Endometrium (tissue), 2 donors: Measurements from ENCODE around the gene OR2T6.
"Not testable (repeated sequence)": the region's sequence is repeated elsewhere in the genome, so short reads cannot be mapped to it uniquely, and the experiment has no call there.

Source experiments
- FAIRE-seq: peaks from 2 replicates; lab custom pipeline; 2012; peaks lifted over from hg19 to GRCh38; lab: Jason Lieb, UNC
- donor health status: control.
- donor health status: control.

OR2T6 gene, protein sequence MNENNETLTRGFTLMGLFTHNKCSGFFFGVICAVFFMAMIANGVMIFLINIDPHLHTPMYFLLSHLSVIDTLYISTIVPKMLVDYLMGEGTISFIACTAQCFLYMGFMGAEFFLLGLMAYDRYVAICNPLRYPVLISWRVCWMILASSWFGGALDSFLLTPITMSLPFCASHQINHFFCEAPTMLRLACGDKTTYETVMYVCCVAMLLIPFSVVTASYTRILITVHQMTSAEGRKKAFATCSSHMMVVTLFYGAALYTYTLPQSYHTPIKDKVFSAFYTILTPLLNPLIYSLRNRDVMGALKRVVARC

DNA sequence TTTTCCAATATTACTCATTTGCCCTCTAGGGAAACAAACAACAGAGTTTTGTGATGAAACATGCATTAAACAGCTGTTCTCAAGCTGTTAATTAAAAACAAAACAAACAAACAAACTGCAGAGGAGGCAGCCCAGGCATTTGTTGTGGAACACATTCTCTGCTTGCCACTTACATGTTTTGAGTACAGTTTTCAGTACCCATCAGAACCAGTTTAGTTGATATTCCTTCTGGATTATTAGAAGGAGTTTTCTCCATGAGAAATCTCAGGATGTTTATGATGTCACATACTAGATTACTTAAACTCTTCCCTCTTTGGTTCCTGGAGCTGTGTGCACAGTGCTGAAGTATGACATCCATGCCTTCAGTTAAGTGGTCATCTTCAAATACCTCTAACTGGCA is at the start of gene OR2T6:
TSS of gene OR2T6 (plus strand) at position 301 of the 400 bp plus-strand sequence. CDS start 11,863 bp downstream, outside the sequence.
- no peak for FAIRE-seq

DNA sequence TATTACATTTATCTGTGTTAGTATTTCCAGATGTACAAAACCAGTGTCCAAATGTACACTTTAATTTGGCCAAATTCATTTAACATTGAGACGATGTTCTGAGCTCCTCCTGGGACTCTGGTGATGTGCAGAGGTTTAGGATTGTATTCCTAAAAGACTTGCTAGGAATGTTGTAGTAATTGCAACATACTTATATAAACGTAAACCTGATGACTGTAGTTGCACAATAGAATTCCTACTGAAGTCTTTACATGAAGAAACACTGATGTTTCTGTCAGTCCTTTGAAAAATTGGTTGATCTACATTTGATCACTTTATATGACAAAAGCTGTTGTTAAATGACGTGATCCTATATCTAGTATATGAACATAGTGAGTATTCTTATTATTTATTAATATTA is 32.1 kb upstream of the OR2T6 start:
- no peak for FAIRE-seq

DNA sequence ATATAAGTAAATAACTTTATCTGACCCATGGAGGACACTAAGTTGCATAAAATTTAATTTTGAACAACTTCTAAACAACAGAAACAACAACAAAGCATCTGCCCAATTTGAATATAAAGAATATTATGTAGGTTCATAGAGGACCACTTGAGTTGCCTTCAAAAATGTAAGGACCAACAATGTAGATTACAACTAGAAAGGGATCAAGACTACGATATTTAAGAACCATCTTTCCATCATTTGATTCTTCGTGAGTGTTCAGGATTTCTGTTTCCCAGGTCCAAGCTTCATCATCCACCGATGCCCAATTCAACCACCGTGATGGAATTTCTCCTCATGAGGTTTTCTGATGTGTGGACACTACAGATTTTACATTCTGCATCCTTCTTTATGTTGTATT is 27.1 kb upstream of the OR2T6 start, which contains the start of gene OR14C36:
TSS of gene OR14C36 (plus strand) at position 301 of the 400 bp plus-strand sequence. CDS start at position 301, 0 bp downstream.
- FAIRE-seq, result no peak

DNA sequence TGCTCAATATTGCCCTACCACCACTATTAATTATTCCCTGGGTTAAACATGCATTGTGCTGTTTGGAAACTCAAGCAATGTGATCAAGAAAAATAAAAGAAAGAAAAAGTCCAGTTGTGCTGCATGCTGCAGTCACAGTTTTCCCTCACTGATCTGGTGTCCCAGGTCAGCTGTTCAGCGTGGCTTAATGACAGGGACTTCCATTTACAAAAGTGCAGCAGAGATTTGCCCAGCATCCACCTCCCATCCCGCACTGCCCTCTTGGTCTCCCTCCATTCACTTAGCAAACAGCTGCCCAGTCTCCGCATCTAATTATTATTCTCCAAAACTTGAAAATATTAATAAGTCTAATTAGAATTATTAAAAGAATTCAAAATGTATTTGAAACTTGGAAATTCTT is 16.1 kb upstream of the OR2T6 start:
- FAIRE-seq, result no peak

DNA sequence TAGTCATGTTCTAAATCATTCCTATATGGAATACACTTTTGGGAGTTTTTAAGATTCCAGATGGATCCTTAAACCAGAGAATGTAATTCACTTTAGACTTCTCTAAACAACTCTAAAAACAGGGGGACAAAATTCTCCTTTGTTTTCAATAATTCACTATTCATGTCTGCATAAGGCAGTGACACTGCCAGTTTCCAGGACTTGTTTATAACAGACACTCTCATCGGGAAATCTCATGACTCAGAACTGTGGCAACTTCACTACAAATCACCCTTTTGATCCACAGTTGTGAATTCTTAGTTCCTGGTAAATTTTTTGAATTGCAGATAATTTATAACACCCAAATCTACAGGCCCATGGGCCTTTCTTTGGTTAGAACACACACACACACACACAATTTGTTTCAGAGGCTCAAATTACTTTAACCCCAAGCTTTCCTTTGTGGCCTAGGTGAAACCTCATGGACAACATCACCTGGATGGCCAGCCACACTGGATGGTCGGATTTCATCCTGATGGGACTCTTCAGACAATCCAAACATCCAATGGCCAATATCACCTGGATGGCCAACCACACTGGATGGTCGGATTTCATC is 14.3 kb upstream of the OR2T6 start, which contains the start of gene OR2T4:
TSS of gene OR2T4 (plus strand) at position 545 of the 595 bp plus-strand sequence. CDS start at position 545, 0 bp downstream.
- FAIRE-seq, result no peak

DNA sequence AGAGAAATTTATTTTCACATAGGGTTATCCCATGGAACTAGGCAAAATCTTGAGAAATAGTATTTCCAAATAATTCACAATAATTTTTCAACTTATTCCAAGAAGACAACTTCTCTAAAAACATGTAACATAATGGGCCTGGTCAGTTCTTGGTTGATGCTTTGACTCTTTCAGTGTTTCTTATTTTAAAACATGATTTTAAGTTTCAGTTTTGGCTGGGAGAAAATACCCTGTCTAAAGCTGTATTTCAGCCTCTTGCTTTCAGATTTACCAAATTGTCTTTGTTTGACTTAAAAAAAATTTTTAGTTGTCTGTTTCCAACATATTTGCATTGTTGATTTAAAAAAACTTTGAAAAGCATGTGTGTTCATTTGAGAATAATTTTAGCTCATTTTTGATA is 8.9 kb upstream of the OR2T6 start:
- FAIRE-seq, result no peak

DNA sequence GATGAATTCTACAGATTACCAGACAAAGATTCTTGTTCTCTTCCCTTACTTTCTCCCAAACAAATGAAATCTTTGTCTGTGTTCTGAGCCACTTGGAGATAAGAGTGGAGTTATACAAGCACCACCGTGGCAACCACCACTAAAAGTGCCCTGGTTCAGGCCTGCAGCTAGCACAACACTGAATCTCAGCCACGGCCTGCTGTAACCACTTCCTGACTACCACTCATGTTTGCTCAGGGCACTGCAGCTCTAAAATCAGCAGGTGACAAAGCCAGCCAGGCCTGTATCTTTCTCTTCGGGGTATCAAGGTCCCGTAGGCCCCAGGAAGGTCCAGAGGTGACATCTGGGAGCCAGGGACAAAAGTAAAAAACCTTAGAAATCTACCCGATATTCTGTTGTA is 3.2 kb upstream of the OR2T6 start:
- no peak for FAIRE-seq

DNA sequence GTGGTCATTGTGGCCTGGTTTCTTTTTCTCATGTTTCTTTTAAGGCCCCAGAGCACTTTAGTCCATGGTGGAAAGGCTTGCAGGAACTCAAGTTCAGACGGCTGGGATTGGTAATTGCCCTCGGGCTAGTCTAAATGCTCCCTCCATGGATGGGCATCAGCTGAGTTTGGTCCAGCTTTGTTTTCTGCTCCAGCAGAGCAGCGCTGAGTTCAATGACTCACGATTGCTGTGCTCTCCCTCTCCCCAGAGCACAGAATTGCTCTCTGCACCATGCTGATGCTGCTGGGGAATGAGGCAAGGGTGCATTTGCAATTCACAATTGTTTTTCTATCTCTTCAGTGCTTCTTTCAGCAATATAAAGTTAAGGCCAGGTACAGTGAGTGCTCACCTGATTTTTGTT is 1.8 kb upstream of the OR2T6 start:
- FAIRE-seq, result no peak

DNA sequence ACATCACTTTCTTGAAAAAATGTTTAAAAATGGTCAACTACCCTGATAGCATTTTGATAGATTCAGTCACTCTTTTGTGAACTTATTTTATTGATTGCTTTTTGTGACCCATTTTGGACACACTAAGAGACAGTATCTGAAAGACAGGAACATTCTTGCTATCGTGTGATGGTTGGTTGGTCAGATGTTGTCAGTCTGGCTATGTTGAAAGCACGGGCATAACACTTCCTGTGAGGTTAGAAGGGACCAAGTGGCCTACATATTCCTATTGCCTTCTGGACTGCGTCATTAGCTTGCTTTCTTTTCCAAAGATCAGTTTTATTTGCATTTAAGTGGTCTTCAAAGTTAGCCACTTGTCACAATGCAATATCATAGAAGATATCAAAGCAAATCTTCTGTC is 1.4 kb downstream of the OR2T6 start:
- FAIRE-seq, result no peak

DNA sequence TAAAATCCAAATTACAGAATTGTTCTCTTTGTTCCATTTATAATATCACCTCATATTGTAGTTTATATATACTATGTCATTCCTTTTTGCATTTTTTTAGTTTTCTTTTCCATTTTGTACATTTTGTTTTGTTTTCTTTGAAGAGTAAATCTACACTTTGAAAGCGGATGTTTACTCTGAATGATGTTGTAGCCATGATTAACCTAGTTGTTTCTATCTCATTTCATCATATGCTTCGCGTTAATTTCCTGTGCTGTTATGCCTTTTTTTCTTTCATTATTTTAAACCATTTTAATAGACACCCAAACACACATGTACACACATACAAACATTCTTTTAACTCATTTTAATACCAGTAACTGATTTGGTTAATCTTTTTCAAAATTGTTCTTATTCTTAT is 5.3 kb downstream of the OR2T6 start:
- no peak for FAIRE-seq

DNA sequence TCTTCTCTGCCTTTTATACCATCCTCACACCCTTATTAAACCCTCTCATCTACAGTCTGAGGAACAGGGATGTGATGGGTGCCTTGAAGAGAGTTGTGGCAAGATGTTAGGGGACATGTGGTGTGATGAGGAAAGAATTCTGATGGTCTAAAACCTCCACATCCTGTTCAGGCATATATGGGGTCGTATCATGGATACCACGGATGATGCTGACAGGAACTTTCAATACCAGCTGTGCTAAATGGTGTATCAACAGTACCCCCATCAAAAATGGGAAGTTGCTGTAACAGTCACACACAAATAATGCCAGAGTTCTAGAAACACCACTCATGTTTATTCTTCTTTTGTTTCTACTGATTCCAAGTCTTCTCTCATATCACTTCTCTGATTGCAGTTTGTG is 12.9 kb downstream of the OR2T6 start:
- FAIRE-seq, result no peak

DNA sequence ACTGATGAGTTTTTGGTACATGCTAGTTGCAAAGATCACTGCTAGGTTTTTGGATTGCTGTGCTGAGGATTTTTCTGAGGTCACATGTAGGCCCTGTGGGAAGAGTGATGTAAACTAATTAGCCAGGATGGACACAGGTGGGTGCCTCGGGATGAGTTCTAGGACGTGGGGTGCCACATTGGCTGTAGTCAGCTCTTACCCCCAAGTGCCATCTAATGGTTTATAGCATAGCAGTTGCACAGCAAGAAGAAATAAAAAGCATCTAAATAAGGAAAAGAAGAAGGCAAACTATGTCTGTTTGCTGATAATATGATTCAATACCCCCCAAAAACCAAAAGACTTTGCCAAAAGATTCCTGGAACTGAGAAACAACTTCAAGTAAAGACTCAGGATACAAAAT is 17.5 kb downstream of the OR2T6 start:
- no peak for FAIRE-seq

DNA sequence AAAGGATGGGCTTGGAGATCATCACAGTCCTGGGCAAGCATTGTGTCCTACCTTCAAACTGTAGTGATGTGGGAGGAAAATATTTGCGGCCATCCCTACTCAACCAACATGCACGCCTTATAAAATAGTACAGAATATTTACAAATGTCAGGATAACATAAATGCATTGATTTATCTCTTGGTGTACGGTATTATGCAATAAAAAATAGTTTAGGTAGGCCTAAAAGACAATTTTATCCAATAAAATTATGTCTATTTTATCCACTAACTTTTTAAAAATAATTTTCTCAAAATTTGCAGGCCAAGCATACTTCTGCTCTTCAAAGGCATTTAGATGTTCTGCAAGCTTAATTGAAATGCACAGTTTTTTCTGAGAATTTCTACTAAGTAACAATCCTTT is 27.2 kb downstream of the OR2T6 start, which contains the start of gene OR2T1:
TSS of gene OR2T1 (plus strand) at position 301 of the 400 bp plus-strand sequence. CDS start 3,100 bp downstream, outside the sequence.
- FAIRE-seq, result no peak

DNA sequence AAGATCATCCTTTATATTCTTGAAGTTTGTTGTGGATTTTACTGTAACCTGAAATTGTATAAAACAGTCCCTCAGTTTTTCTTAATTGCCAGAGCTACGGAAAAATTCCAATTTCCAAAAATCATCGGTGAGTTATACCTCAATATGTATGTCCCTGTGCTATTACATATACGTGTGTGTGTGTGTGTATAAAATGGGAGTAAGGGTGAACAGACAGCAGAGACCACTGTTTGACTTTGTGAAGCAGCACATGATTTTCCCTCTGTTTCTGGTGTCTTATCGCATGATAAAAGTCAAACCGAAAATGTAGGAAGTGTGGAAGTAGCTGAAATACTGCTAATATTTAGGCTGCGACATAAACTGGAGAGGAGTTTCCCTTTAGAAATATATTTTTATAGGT is 28.5 kb downstream of the OR2T6 start:
- no peak for FAIRE-seq

DNA sequence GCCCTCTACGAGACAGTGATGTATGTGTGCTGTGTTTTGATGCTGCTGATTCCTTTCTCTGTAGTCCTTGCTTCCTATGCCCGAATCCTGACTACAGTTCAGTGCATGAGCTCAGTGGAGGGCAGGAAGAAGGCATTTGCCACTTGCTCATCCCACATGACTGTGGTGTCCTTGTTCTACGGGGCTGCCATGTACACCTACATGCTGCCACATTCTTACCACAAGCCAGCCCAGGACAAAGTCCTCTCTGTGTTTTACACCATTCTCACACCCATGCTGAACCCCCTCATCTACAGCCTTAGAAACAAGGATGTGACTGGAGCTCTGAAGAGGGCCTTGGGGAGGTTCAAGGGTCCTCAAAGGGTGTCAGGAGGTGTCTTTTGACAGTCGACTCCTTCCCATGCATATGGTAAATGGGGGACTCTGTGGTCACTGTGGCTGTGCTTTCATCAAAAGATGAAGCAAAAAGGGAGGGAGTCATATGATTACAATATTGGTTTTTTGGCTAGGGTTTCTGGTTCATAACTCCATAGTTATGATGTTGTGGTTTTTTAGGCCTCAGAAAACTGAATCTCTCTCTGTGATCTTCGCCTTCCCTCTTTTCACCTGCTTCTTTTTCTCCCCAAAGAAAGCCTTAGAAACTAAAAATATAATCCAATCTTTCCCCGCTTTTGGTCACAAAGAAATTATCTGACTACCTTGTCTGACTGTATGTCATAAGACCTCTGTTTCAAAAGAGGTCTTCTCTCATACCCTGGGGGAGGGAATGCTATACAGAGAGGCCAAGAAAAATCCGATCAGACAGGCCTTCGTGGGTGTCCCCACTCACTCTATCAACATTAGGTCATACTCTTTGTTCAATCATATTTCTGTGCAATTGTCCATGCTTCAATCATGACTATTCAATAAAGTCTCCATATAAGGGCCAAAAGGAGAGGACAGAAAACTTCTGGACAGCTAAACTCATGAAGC is 31.5 kb downstream of the OR2T6 start:
- FAIRE-seq, result no peak

DNA sequence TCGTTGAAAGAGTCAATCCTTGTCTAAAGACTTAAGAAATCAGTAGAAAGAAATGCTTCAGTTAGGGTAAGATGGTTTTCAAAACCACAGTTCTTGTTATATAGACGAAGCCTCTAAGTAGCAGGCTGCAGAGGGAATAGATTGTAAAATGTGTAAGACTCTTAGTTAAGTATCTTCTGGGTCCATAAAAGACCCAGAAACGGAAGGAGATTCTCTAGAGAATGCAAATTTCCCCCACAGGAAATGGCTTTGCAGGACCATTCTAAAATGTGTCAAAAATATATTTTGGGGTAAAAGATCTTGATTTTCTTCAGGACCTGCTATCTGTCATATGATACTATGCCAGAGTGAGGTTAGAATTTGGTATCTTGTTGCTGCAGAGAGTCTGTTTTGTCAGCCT is 40.7 kb downstream of the OR2T6 start:
- no peak for FAIRE-seq

DNA sequence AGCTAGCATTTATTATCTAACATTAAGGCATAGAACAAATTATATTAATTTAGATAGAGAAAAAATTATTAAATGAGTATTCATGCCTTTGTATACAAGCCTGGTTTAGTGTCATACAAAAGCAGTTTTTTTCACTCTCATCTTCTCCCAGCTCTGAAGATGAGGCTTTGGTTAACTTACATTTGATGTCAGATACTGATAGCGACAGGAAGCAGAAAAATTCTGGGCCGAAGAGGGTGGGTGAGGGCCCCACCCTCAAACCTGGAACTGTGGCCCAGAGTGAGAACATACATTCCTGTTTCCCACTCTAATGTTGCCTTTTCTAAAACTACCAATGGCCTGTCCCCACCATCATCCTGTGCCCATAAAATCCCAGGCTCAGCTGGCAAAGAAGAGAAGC is 42.3 kb downstream of the OR2T6 start:
- no peak for FAIRE-seq

DNA sequence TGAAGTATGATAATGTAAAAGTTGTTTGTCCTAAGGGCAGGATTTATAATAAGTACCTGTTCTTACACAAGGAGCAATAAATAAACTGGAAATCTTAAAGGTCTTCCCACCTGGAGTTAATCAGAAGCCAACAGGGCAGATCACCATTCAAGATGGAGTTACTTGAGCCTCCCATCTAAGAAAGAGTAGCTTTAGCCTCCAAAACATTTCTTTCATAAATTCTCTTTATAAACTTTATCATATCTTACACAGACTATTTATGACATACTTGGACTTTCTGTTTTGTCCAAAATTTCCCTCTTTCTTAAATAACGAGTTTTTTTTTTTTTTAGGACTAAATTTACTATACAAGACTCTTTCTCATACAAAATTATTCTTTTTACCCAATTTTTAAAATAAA is 45.8 kb downstream of the OR2T6 start:
- no peak for FAIRE-seq

DNA sequence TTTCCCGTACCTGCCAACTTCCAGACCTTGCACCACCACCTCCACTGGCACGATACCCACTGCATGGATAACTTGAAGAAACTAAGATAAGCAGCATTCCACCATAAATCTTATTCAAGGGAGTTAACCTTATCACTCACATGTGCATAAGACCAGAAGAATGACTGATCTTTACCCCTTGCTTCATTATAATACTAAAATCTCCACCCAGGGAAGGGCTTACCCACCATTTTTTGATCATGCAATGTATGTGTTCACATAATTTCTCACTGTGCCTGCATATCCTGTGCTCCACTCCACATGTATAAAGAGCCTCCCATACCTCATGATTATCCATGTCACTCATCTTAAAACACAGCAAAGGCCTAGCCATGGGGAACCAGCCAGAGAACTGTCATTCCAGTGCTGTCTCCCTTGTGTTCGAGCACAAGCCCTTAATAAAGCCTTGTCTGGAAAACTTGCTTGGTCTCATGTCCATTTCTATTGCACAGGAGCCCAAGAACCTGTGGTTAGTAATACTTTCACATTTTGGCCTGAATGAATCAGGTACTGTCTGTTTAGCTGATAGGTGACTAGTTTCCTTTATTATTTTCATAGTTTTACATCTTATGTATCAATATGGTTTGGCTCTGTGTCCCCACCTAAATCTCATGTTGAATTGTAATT is 52.1 kb downstream of the OR2T6 start:
- not testable (repeated sequence) for FAIRE-seq

DNA sequence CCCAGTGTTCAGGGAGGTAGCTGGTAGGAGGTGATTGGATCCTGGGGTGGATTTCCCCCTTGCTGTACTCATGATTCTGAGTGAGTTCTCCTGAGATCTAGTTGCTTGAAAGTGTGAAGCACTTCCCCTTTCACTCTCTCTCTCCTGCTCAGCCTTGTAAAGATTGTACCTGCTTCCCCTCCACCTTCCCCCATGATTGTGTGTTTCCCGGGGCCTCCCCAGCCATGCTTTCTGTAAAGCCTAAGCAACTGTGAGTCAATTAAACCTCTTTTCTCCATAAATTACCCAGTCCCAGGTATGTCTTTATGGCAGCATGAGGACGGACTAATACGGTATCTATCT is 52.6 kb downstream of the OR2T6 start:
- FAIRE-seq, result not testable (repeated sequence)

DNA sequence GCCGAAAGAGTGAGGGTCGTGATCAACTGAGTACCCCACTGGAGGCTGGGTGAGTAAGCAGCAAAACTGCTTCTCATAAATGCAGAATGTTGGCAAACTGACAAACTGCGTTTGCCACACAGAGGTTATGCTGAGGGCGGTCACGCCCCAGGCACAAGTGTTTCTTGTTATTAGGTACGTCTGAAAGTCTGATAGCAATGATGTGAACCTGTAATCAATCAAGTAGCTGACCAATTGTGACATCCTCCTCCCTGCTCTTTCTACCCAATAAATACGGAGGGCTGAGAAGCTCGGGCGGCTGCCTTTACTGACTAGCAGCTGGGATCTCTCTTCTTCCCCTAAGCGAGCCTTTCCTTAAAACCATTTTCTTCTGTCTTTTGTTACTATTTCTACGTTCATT is 56.1 kb downstream of the OR2T6 start:
- not testable (repeated sequence) for FAIRE-seq

DNA sequence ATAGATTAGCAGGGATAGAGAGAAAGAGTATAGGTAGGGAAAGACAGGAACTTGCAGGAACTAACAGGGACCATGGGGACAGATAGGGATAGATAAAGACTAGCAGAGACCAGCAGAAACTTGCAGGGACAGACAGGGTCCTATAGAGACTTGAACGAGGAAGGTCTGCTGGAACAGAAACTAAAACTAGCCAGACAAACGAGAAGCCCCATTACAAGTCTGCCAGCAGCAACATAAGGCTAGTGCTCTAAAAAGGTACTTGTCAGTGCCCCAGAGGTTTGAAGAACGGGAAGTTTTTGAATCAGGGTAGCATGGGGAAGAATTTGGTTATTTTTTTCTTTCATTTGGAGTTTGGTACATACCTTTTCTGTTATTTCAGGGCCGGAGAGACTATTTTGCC is 56.7 kb downstream of the OR2T6 start:
- not testable (repeated sequence) for FAIRE-seq
